Thoracic aorta (tissue), 2 donors: Measurements from ENCODE around the gene WSCD2. TPM values are rescaled to one million over a fixed set of nuclear protein-coding genes. Genes with fewer than 3 reads are reported as not detected.

Experiments
- ATAC-seq: fragments of 150-250 bp; one replicate; pipeline ENCODE4 v1.8.0; 2017; ENCODE audit warnings: low read depth; ENCODE audit not compliant: insufficient number of reproducible peaks, low FRiP score
- DNase-seq: peaks from one replicate; pipeline ENCODE4 v3.0.0-alpha.2; 2020; ENCODE audit warnings: low spot score
- H3K27ac ChIP-seq, 2 donors: fragments of 200-600 bp; sonication (generic); 1 replicate in 1 of 2; 2 replicates in 1 of 2; pipeline ENCODE4 v1.5.1; 2016; ENCODE audit warnings: mild to moderate bottlenecking in 2 of 2, moderate library complexity in 2 of 2
- H3K27me3 ChIP-seq: fragments of 200-600 bp; sonication (generic); replicated peaks from 2 replicates; pipeline ENCODE4 v1.6.0; 2016; ENCODE audit warnings: mild to moderate bottlenecking; ENCODE audit not compliant: insufficient read depth
- H3K36me3 ChIP-seq: fragments of 200-600 bp; sonication (generic); one replicate; pipeline ENCODE4 v1.5.1; 2016
- H3K4me1 ChIP-seq, 2 donors: fragments of 200-600 bp; sonication (generic); 1 replicate in 1 of 2; 2 replicates in 1 of 2; pipeline versions ENCODE4 v1.5.1 to v1.6.0; 2016; ENCODE audit warnings: low read depth in 2 of 2, mild to moderate bottlenecking in 1 of 2; ENCODE audit not compliant: control insufficient read depth in 1 of 2
- H3K4me3 ChIP-seq: fragments of 200-600 bp; sonication (generic); 2 replicates; pipeline ENCODE4 v1.5.1; 2016; ENCODE audit warnings: mild to moderate bottlenecking
- H3K9me3 ChIP-seq: fragments of 200-600 bp; sonication (generic); 2 replicates; pipeline ENCODE4 v1.5.1; 2016
- total RNA-seq, 2 donors: library from RNA; depleted of rRNA; stranded (reverse); fragments of >200 nt; gene quantifications; one replicate each; pipeline versions ENCODE4 v1.1.0 to v1.2.3, GENCODE V29; 2016
- TF ChIP-seq, protein P1 (sequence below): fragments of 200-600 bp; sonication (generic); IDR thresholded peaks from one replicate; pipeline ENCODE4 v1.5.1; 2019; ENCODE audit warnings: antibody characterized with exemption

The WSCD2 gene
- total RNA-seq, 2 donors from 2014 or later, result 3.3 to 6.9 TPM

DNA sequence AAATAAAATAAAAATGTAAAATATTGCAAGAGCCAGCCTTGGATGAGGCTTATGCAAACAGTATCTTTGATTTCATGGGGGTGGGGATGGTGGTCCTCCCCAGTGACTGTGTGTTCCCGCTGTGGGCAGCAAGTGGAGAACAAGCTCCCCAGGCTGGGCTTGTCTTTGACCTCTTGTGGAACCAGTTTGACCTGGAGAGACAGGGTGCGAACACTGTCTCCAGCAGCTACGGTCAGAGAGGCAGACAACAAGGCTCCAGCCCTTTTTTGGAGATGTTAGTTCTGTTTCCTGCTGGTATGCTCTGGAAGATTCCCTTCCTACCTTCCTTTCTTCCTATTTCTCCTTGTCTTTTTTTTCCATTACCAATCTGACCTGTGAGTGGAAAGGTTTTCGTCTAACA, 21.8 kb upstream of the WSCD2 start:
- H3K27ac ChIP-seq, result no peak overlapping the region
- ATAC-seq (no peak), DNase-seq (no peak)
- no peak overlapping the region for H3K4me3 ChIP-seq
- no peaks in the 10 kb centered on the region for H3K27me3 ChIP-seq
- H3K9me3 ChIP-seq, result no peaks in the 10 kb centered on the region
- TF ChIP-seq, protein P1, sequence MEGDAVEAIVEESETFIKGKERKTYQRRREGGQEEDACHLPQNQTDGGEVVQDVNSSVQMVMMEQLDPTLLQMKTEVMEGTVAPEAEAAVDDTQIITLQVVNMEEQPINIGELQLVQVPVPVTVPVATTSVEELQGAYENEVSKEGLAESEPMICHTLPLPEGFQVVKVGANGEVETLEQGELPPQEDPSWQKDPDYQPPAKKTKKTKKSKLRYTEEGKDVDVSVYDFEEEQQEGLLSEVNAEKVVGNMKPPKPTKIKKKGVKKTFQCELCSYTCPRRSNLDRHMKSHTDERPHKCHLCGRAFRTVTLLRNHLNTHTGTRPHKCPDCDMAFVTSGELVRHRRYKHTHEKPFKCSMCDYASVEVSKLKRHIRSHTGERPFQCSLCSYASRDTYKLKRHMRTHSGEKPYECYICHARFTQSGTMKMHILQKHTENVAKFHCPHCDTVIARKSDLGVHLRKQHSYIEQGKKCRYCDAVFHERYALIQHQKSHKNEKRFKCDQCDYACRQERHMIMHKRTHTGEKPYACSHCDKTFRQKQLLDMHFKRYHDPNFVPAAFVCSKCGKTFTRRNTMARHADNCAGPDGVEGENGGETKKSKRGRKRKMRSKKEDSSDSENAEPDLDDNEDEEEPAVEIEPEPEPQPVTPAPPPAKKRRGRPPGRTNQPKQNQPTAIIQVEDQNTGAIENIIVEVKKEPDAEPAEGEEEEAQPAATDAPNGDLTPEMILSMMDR, result no peak
- H3K4me1 ChIP-seq, result no peaks in the 10 kb centered on the region
- H3K36me3 ChIP-seq, result no peaks in the 10 kb centered on the region

DNA sequence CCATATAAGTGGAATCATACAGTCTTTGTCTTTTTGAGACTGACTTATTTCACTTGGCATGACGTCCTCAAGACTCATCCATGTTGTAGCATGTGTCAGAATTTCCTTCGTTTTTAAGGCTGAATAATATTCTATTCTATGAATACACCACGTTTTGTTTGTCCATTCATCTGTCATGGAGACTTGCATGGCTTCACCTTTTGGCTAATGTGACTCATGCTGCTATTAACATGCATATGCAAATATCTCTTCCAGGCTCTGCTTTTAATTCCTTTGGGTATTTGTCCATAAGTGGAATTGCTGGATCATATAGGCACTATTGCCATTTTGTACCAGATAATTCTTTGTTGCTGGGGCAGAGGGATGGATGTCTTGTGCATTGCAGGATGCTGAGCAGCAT, 19.6 kb upstream of the WSCD2 start:
- TF ChIP-seq, protein P1, result no peak
- ATAC-seq (no peak), DNase-seq (no peak)
- Histone ChIP-seq H3K27me3 (no peaks in the 10 kb centered on the region), H3K27ac (no peak overlapping the region), H3K9me3 (no peaks in the 10 kb centered on the region), H3K36me3 (no peaks in the 10 kb centered on the region), H3K4me3 (no peak overlapping the region), H3K4me1 (peaks cover 6 to 11% of the 10 kb centered on the region in 2 donors)

GRCh38 chr12:108109954-108110353, 19.1 kb upstream of the WSCD2 start:
- TF ChIP-seq, protein P1, result no peak
- H3K9me3 ChIP-seq, result no peaks in the 10 kb centered on the region

GRCh38 chr12:108110844-108111243, 18.2 kb upstream of the WSCD2 start:
- H3K27me3 ChIP-seq, result no peaks in the 10 kb centered on the region
- DNase-seq (no peak), ATAC-seq (no peak)
- no peak overlapping the region for H3K27ac ChIP-seq
- TF ChIP-seq, protein P1, result no peak
- H3K36me3 ChIP-seq, result no peaks in the 10 kb centered on the region
- H3K4me3 ChIP-seq, result no peak overlapping the region
- H3K4me1 ChIP-seq, result peaks cover 6 to 11% of the 10 kb centered on the region in 2 donors
- H3K9me3 ChIP-seq, result no peaks in the 10 kb centered on the region

More at GRCh38 chr12:108109954-108110353, 19.1 kb upstream of the WSCD2 start:
- ATAC-seq (no peak), DNase-seq (no peak)
- Histone ChIP-seq H3K4me3 (no peak overlapping the region), H3K27me3 (no peaks in the 10 kb centered on the region), H3K27ac (no peak overlapping the region), H3K36me3 (no peaks in the 10 kb centered on the region), H3K4me1 (peaks cover 6 to 11% of the 10 kb centered on the region in 2 donors)

DNA sequence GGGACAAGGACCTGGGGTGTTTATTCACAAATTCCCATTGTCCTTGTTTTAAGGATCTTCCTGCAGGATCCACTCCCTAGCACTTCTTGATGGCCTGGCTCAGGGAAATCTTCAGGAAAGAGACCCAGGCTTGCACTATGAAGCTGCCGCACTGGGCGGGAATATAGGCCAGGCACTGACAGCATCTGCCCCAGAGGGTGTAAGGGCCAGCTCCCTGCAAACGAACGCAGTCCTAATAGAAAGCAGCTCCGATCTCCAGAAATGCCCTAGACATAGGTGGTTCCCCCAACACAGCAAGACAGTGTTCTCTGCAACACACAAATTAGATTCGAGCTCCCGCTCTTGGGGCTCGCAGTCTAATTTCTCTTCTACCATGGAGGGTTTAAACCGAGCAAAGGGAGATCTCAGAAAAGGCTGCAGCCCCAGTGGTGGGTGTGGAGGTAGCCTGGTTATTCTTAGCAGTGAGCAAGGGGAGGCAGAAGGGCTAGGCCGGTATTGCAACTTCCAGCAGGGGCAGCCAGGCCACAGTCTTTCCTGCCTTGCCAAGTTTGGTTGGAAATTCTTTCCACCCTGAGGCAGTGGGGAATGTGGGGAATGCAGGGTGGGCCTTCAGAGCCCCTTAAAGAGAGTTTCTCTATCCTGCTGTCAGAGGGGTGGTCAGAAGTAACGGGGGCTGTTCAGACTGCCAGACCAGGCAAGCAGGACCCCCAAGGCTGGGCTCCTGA, 16.1 kb upstream of the WSCD2 start:
- DNase-seq (no peak), ATAC-seq (no peak)
- Histone ChIP-seq H3K4me3 (no peak overlapping the region), H3K27me3 (no peaks in the 10 kb centered on the region), H3K27ac (peak overlapping the region in 1 of 2 donors; percentile 49), H3K36me3 (no peaks in the 10 kb centered on the region), H3K4me1 (peaks cover 6 to 11% of the 10 kb centered on the region in 2 donors), H3K9me3 (no peaks in the 10 kb centered on the region)
- TF ChIP-seq, protein P1, result no peak
